Fibroblast of the aortic adventitia (primary cell): ENCODE measurements around the gene GATA6. TPM values are rescaled to one million over a fixed set of nuclear protein-coding genes. Genes with fewer than 3 reads are reported as not detected.

Experiments
- DNase-seq: peaks from one replicate; pipeline ENCODE4 v3.0.0-alpha.2; 2010; ENCODE audit warnings: low read depth
- H3K4me3 ChIP-seq: 2 replicates; pipeline ENCODE4 v1.5.1; 2011; ENCODE audit warnings: low read depth, mild to moderate bottlenecking, control low read depth, low read length, moderate library complexity
- CTCF ChIP-seq: IDR thresholded peaks from 2 replicates; pipeline ENCODE4 v1.5.1; 2011; ENCODE audit warnings: mild to moderate bottlenecking, low read length, control low read depth, inconsistent platforms; ENCODE audit not compliant: insufficient read depth
- total RNA-seq: library from RNA; depleted of rRNA; stranded (reverse); fragments of >200 nt; gene quantifications from 2 replicates; pipeline ENCODE4 v1.2.3, GENCODE V29; 2012; ENCODE audit warnings: low replicate concordance

The GATA6 gene
- total RNA-seq, 1 donor: 34.0 TPM

GRCh38 chr18:22221350-22221749 is 52.0 kb downstream of the GATA6 start:
- TF ChIP-seq CTCF: no peak
- H3K4me3 ChIP-seq: no peak overlapping the region
- no peak for DNase-seq

- no peak for TF ChIP-seq CTCF
- H3K4me3 ChIP-seq: no peak overlapping the region
- peak; percentile 85 for DNase-seq
Measured at GRCh38 chr18:22223254-22223964, 54.0 kb downstream of the GATA6 start.

DNA sequence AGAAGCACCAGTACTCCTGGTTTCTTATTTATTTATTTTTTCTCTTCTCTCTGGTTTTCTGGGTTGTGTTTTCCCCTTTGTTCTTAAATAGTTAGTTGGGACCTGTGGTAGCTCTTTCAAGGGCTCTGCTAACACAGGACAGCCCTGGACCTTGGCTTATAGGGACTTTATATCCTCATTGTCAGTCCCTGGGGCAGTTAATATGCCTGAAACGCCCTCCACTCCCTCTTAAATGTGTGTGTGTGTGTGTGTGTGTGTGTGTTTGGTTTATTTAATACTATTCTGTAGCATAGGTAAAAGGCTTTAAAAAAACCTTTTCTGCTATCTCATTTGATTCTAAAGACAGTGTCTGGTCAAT is 54.6 kb downstream of the GATA6 start:
- H3K4me3 ChIP-seq: no peak overlapping the region
- no peak for DNase-seq
- TF ChIP-seq CTCF: no peak

DNA sequence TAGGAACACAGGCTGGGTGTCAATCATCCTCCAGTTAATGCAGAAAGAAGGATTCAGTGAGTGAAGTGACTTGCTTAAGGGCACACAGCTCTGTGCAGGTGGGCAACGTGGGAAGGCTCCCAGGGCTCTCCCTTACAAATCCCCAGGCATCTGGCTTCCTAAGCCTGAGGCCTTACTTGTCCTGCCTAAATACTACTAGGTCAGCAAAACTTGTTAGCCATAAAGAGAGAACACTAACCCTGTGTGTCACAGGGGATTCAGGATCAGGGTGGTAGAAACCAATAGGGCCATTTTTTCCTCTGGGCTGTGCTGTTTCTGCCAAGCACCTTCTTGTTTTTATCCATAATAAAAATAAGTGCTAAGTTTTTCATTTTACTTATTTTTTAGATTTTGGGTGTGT is 55.0 kb downstream of the GATA6 start:
- no peak for TF ChIP-seq CTCF
- no peak overlapping the region for H3K4me3 ChIP-seq
- DNase-seq: no peak

DNA sequence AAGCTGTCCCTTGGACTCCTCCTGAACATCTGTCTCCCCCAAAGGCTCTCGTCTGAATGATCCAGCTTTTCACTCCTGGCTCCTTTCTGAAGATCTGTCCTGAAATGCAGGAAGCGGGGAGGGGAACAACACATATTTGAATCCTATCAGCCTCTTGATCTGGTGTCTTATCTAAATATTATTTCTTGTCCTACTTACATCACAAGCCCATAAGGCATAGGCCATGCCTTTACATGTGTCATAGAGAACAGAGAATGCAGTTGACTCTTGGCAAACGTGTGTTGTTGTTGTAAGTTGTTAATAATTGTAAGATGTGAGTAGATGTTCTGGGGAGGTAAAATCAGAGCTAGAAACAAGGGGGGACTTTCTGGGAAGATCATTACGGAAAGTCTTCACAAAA is 57.4 kb downstream of the GATA6 start:
- TF ChIP-seq CTCF: no peak
- no peak for DNase-seq
- H3K4me3 ChIP-seq: no peak overlapping the region

DNA sequence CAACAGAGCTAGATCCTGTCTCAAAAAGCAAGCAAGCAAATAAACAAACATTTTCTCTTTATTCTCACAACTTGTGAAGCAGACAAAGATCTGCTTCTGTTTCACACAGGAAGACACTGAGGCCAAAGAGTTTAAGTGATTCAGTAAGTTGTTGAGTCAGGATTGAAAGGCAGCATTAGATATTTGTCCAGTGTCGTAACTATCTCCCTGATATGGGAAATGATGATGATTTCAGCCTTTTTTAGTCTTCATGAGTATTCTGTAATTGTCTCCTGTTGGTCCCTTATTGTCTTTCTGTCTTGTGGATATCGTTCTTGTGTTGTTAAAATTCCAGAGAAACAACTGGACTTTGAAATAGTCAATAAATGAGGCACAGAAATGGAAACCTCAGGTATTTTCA is 59.6 kb downstream of the GATA6 start:
- no peak for DNase-seq
- no peak overlapping the region for H3K4me3 ChIP-seq
- TF ChIP-seq CTCF: no peak
